HG02588 (cell line): ENCODE data around the gene DIAPH3.

Experiments
- ATAC-seq: cut with Tn5 transposase; IDR thresholded peaks from one replicate; pipeline ENCODE4 v1.9.1; 2021; ENCODE audit warnings: mild to moderate bottlenecking, moderate library complexity; ENCODE audit not compliant: unreplicated experiment

DIAPH3 gene

GRCh38 chr13:60158321-60158801 is 5.4 kb downstream of the DIAPH3 start:
- no peak for ATAC-seq

GRCh38 chr13:60155978-60156377 is 7.8 kb downstream of the DIAPH3 start:
- ATAC-seq: no peak

DNA sequence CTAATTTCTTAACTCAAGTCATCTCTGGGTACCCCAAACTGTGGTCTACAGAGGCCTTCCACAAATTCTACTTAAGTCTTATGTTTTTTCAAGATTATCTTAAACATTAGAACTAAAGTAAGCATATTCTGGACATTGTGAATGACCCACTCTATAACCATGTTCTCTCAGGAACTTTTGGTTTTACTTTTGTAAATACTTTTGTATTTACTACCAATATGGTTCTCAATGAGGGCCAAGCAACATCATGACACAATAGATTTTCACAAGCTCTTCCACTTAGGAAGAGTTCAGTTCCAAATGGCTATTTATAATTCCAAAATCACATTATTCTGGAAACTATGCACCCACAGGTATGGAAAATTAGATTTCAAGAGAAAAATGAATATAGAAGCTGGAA is 10.8 kb downstream of the DIAPH3 start:
- no peak for ATAC-seq

GRCh38 chr13:60152114-60152513 is 11.6 kb downstream of the DIAPH3 start:
- ATAC-seq: no peak

GRCh38 chr13:60150538-60150937 is 13.2 kb downstream of the DIAPH3 start:
- ATAC-seq: no peak

DNA sequence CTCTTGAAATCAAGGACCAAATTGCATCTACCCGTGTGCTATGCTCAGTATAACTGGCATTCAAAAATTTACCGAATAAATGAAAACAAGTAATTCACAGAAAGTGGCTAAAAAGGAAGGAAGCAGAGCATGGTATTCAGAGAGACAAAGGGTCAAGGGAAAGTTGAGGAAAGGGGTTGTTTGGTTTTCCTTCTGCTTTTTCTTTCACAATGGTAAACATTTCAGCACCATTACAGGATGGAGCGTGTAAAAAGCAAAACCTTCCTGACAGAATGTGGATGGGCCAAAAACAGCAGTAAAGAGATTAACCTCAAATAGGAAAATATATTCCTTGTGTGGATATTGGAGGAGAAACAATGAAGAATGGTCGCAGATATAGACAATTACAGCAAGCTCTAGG is 14.8 kb downstream of the DIAPH3 start:
- no peak for ATAC-seq

DNA sequence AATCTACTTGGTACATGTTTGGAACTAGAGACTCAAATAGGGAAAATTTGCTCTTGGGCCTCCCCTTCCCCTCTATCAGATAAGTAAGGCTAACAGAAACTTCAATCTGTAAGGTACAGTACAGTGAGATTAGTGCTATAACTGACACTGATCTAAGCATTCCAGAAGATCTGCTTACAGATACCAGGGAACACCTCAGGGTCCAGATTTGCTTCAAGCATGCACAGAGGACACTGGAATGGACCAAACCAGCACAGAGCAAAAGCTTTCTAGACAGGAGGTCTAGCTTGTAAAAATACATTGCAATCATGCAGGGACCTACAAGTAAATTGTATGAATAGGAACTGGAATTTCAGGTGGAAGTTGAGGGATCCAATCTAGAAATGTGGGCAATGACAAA is 16.4 kb downstream of the DIAPH3 start:
- no peak for ATAC-seq

GRCh38 chr13:60146471-60146870 is 17.3 kb downstream of the DIAPH3 start:
- no peak for ATAC-seq

DNA sequence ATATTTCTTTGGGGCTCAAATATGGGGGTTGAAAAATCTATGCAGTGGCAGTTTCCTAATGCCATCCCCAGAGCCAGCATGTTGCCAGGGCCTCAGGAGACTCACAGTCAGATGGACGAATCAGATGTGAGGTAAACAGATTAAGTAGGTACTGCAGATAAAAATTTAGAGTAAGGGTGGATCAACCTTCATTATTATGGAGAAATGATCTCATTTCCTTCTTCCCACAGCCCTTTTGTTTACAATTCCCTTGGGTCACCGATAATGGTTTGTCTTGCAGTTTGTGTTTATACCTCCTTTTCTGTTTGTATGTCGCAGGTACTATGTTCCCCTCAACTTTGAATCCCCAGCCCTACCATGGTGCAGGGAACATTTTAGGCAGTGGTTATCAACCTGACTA is 20.0 kb downstream of the DIAPH3 start:
- no peak for ATAC-seq

DNA sequence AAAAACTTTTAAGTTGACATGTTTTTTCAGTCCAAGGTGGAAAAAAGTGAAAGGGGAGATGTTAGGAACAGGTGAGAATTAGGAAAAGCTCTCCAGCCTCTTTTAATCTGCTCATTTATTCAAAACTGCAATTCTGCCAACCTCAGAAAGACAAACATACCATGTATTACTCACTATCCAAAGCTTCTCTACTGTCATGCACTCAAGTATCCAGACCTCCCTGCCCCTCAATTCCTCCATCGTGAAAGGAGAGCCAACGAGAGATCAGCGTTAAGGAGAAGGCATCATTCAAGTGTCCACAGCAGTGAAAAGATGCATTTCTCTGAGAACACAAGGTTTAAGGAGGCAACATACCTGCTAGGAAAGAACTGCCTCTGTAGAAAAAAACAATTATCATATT is 24.5 kb downstream of the DIAPH3 start:
- no peak for ATAC-seq

- ATAC-seq: no peak
Measured at GRCh38 chr13:60138674-60139073, 25.1 kb downstream of the DIAPH3 start.

DNA sequence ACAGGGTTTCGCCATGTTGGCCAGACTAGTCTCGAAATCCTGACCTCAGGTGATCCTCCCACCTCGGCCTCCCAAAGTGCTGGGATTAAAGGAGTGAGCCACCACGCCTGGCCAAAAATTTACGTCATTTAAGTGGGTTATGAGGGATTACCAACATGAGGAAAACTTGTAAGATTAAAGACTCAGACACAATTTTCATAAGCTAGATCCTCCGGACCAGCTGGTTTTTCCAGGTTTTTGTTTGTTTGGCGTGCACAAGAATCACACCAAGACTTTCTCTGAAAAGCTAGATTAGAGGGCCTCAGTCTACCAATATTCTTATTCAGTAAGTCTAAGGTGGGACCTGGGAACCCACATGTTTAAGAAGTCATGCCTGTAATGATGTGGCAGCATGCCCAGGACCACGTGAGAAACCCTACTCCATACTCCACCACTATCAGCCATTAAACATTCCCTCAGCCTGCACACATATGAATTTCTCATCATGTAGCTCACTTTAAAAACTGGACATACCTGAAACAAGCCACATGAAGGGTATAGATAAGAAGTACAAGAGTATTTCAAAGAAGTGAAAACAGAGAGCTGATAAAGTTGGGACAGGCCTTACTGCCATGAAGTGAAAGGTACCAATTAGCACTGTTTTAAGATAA is 25.7 kb downstream of the DIAPH3 start:
- ATAC-seq: no peak

DNA sequence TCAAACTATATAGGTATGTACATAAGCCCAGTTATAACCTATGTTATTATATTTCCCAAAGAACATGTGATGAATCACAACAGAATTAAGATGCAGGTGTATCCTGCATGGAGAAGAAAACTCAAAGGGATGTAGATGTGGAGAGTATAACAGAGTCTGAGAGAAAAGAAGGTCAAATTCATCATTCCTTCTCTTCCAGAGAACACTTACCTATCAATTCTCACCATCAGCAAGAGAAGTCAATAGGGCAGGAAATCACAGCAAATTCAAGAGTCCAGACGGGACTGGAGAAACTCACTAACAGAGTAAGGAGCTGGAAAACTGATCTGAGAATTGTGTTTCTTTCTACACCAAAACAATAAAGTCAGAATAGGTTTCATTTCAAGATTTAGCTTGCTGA is 28.4 kb downstream of the DIAPH3 start:
- no peak for ATAC-seq

DNA sequence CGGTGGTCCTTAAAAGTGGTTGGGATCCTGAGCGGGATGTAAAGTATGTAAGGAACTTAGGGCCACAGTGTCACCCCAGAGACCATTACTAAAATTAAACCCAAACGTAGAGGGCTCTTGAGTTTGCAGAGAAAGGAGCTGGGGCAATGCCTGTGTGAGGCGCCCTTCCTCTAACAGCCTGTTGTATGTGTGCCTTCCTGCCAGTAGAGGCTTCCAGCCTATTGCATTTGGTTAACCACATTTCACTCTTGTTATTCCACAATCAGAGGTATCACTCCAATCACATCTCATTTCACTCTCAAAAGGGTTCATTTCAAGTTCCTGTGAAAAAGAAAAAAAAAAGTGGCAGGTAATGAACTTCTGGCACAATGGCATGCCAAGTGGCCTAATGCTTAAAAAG is 29.4 kb downstream of the DIAPH3 start:
- ATAC-seq: no peak

- ATAC-seq: no peak
Measured at GRCh38 chr13:60121337-60121687, 42.4 kb downstream of the DIAPH3 start.

- ATAC-seq: no peak
Measured at GRCh38 chr13:60120617-60121336, 43.0 kb downstream of the DIAPH3 start.

DNA sequence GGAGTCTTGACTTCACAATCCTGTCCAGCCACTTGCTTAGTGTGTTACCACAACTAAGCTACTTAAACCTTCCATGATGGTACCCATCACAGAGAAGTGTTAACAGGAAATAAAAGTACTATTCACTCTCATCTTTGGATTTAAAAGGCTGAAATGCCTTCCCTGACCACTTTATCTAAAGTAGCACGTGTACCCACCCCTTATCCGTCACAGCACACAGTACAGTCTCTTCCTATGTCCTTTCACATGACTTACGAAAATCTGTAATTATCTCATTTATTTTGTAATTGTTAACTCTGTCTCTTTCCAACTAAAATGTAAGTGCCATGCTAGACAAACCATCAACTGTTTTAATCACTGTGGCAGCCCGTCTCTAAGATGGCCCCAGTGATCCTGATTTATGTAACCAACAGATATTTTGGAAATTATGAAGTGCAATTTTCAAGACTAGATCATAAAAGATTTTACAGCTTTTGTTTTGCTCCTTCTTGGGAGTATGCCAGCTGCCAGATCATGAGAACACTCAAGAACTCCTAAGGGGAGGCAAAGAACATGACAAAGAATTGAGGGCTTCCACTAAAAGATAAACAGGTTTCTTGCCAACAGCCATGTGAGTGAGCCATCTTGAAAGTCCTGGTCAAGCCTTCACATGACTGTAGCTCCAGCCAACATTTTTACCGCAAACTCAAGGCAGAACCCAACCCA is 44.9 kb downstream of the DIAPH3 start:
- ATAC-seq: no peak

DNA sequence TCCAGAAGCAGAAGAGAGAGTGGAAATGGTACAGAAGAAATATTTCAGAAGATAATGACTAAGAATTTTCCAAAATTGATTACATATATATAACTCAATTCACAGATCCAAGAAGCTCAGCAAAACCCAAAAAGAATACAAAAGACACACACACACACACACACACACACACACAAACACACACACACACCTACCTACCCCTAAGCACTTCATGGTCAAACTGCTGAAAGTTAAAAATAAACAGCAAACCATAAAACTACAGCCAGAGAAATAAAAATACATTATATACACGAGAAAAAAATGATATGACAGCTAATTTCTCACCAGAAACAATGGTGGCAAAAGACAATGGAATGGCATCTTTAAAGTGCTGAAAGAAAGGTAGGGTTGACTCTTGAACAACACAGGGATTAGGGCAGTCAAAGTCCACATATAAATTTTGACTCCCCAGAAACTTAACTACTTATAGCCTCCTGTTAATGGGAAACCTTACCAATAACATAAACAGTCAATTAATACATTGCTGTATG is 49.2 kb downstream of the DIAPH3 start:
- no peak for ATAC-seq

- no peak for ATAC-seq
Measured at GRCh38 chr13:60112771-60113170, 51.0 kb downstream of the DIAPH3 start.

- ATAC-seq: no peak
Measured at GRCh38 chr13:60111691-60112090, 52.0 kb downstream of the DIAPH3 start.

DNA sequence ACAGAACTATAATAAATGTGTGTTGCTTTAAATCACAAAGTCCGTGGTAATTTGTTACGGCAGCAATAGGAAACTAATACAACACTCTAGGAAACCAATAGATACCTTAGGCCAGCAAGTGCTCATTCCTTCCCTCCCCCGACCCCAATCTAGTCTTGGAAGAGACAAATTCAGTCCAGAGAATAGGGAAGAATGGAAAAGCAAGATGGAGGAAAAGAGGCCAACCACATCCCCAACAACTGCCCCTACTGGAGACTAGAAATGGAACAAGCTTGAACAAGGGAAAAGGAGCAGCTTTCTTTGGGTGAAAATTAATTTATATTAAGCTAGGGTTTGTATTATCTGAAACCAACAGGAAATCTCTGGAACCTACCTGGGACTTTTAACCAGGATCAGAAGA is 54.4 kb downstream of the DIAPH3 start:
- no peak for ATAC-seq

DNA sequence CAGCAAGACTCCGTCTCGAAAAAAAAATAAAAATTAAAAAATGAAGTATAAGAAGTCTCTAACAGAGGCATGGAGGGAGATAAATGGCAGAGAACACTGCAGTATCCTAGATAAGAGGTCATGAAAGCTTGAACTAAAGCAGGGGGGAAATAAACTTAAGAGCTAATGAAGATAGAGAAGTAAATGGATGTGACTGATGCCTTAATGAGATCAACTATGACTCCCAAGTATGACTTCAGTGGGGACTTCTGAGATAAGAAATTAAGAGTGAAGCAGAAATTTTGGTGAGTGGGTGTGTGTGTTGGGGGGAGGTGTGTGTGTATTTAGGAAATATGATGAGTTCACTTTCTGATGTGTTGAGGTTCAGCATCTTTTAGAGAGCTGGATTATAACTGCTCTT is 55.1 kb downstream of the DIAPH3 start:
- ATAC-seq: no peak
